DOHH2 (cell line): Measurements from ENCODE around the gene PATE4.
"Not testable (repeated sequence)": the region's sequence is repeated elsewhere in the genome, so short reads cannot be mapped to it uniquely, and the experiment has no call there.

Experiments used
- H3F3A ChIP-seq: fragments of 200-600 bp; sonication (generic), shearing (Covaris generic); 2 replicates; pipeline ENCODE4 v1.6.0; 2016; ENCODE audit warnings: antibody characterized with exemption, mild to moderate bottlenecking; ENCODE audit not compliant: control insufficient read depth, insufficient read depth
- H3K27ac ChIP-seq: fragments of 200-600 bp; sonication (generic); 2 replicates; pipeline ENCODE4 v1.5.1; 2014; ENCODE audit warnings: low read depth, mild to moderate bottlenecking, low read length, moderate library complexity
- H3K27me3 ChIP-seq: fragments of 200-600 bp; sonication (generic); 2 replicates; pipeline ENCODE4 v1.6.1; 2014; ENCODE audit warnings: mild to moderate bottlenecking, low read length, mixed read lengths; ENCODE audit not compliant: control insufficient read depth
- H3K36me3 ChIP-seq: fragments of 200-600 bp; sonication (generic); 2 replicates; pipeline ENCODE4 v1.6.1; 2014; ENCODE audit warnings: mild to moderate bottlenecking, low read length, moderate library complexity, mixed read lengths; ENCODE audit not compliant: control insufficient read depth
- H3K4me1 ChIP-seq: fragments of 200-600 bp; sonication (generic); 2 replicates; pipeline ENCODE4 v1.6.1; 2014; ENCODE audit warnings: mild to moderate bottlenecking, low read length, mixed read lengths; ENCODE audit not compliant: control insufficient read depth
- H3K4me2 ChIP-seq: fragments of 200-600 bp; sonication (generic); 2 replicates; pipeline ENCODE4 v1.6.0; 2014; ENCODE audit warnings: mild to moderate bottlenecking, low read length, moderate library complexity
- H3K4me3 ChIP-seq: fragments of 200-600 bp; sonication (generic); 2 replicates; pipeline ENCODE4 v1.5.1; 2014; ENCODE audit warnings: mild to moderate bottlenecking, low read length, mixed read lengths
- H3K79me2 ChIP-seq: fragments of 200-600 bp; sonication (generic); 2 replicates; pipeline ENCODE4 v1.6.1; 2014; ENCODE audit warnings: mild to moderate bottlenecking, low read length, mixed read lengths; ENCODE audit not compliant: control insufficient read depth
- H3K9me2 ChIP-seq: fragments of 200-600 bp; sonication (generic); replicated peaks from 2 replicates; pipeline ENCODE4 v1.6.1; 2014; ENCODE audit warnings: mild to moderate bottlenecking, low read length, mixed read lengths; ENCODE audit not compliant: control insufficient read depth
- H3K9me3 ChIP-seq: fragments of 200-600 bp; sonication (generic); 2 replicates; pipeline ENCODE4 v1.6.1; 2014; ENCODE audit warnings: antibody characterized with exemption, low read length, mixed read lengths; ENCODE audit not compliant: control insufficient read depth, insufficient read depth
- H4K20me1 ChIP-seq: fragments of 200-600 bp; sonication (generic); 2 replicates; pipeline ENCODE4 v1.6.0; 2014; ENCODE audit warnings: low read depth, mild to moderate bottlenecking, antibody characterized with exemption, low read length, moderate library complexity; ENCODE audit not compliant: control insufficient read depth, insufficient read depth
- EZH2phosphoT487 ChIP-seq: fragments of 200-600 bp; sonication (generic); IDR thresholded peaks from 2 replicates; pipeline ENCODE4 v1.6.1; 2017; ENCODE audit warnings: borderline replicate concordance, mild to moderate bottlenecking, antibody characterized with exemption, low read length, moderate library complexity, mixed read lengths
- TF ChIP-seq, protein P1 (sequence below): fragments of 200-600 bp; sonication (generic); IDR thresholded peaks from one replicate; pipeline ENCODE4 v1.5.1; 2014; ENCODE audit warnings: antibody characterized with exemption, mild to moderate bottlenecking, low read depth, low read length; ENCODE audit not compliant: poor library complexity, severe bottlenecking

Gene PATE4

GRCh38 chr11:125835748-125836147 is 2.6 kb downstream of the PATE4 start:
- Histone ChIP-seq H3K9me3 (no peaks in the 10 kb centered on the region), H3K79me2 (no peaks in the 10 kb centered on the region), H4K20me1 (no peaks in the 10 kb centered on the region), H3K27ac (no peak overlapping the region), H3K4me2 (no peak overlapping the region), H3K4me3 (no peak overlapping the region), H3K36me3 (no peaks in the 10 kb centered on the region), H3F3A (no peaks in the 10 kb centered on the region), H3K9me2 (no peaks in the 10 kb centered on the region), H3K27me3 (peaks cover 7% of the 10 kb centered on the region), H3K4me1 (no peaks in the 10 kb centered on the region)
- TF ChIP-seq, protein P1, sequence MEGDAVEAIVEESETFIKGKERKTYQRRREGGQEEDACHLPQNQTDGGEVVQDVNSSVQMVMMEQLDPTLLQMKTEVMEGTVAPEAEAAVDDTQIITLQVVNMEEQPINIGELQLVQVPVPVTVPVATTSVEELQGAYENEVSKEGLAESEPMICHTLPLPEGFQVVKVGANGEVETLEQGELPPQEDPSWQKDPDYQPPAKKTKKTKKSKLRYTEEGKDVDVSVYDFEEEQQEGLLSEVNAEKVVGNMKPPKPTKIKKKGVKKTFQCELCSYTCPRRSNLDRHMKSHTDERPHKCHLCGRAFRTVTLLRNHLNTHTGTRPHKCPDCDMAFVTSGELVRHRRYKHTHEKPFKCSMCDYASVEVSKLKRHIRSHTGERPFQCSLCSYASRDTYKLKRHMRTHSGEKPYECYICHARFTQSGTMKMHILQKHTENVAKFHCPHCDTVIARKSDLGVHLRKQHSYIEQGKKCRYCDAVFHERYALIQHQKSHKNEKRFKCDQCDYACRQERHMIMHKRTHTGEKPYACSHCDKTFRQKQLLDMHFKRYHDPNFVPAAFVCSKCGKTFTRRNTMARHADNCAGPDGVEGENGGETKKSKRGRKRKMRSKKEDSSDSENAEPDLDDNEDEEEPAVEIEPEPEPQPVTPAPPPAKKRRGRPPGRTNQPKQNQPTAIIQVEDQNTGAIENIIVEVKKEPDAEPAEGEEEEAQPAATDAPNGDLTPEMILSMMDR: no peak
- no peak for TF ChIP-seq EZH2phosphoT487

DNA sequence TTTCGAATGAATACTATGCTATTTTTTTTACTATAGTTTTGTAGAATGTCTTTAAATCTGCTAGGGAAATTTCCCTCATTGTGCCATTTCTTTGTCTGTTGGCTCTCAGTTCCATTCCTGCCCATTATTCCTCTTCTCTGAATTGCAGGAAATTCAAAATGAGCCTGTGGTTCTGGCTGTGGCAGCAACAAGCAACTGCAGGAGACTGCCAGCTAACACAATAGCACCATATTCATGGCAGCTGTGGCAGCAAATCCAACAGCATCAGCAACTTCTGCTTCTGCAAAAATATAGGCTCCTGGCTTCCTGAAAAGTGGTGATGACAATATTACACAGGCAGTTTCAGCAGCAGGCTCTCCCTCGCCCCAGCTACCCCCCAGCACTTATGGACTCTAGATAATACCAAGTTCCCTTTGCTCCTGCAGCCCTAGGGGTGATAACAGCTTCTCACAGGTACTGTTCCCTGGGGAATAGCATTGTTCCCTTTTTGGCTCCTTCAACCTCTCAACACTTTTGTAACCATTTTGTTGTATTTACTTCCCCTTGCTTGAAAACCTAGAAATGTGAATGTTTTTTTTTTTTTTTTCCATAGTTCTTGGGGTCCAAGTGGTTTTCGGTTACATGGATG is 9.3 kb downstream of the PATE4 start:
- no peaks in the 10 kb centered on the region for H4K20me1 ChIP-seq
- TF ChIP-seq EZH2phosphoT487: no peak
- TF ChIP-seq, protein P1: no peak
- no peak overlapping the region for H3K27ac ChIP-seq
- no peaks in the 10 kb centered on the region for H3F3A ChIP-seq
- no peak overlapping the region for H3K4me3 ChIP-seq
- H3K9me2 ChIP-seq: no peaks in the 10 kb centered on the region
- H3K79me2 ChIP-seq: no peaks in the 10 kb centered on the region
- no peaks in the 10 kb centered on the region; the same call in 1 of the 2 replicates for H3K27me3 ChIP-seq
- H3K36me3 ChIP-seq: no peaks in the 10 kb centered on the region
- H3K4me1 ChIP-seq: no peaks in the 10 kb centered on the region
- H3K4me2 ChIP-seq: no peak overlapping the region
- peaks cover 11% of the 10 kb centered on the region; the same call in 1 of the 2 replicates for H3K9me3 ChIP-seq

DNA sequence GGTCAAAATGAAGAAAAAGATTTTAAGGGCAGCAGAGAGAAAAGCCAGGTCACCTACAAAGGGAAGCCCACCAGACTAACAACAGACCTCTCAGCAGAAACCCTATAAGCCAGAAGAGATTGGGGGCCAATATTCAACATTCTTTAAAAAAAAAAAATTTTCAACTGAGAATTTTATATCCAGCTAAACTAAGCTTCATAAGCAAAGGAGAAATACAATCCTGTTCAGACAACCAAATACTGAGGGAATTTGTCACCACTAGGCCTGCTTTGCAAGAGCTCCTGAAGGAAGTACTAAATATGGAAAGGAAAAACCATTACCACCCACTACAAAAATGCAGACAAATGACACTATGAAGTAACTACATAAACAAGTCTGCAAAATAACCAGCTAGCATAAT is 13.1 kb downstream of the PATE4 start:
- Histone ChIP-seq H3K4me1 (no peaks in the 10 kb centered on the region), H4K20me1 (no peaks in the 10 kb centered on the region), H3K9me2 (no peaks in the 10 kb centered on the region), H3K27ac (no peak overlapping the region), H3K9me3 (peaks cover 11% of the 10 kb centered on the region; the same call in 1 of the 2 replicates), H3F3A (no peaks in the 10 kb centered on the region), H3K79me2 (no peaks in the 10 kb centered on the region), H3K36me3 (no peaks in the 10 kb centered on the region), H3K27me3 (no peaks in the 10 kb centered on the region), H3K4me3 (no peak overlapping the region), H3K4me2 (no peak overlapping the region)
- TF ChIP-seq, protein P1: no peak
- TF ChIP-seq EZH2phosphoT487: no peak

- H3K9me3 ChIP-seq, H3K36me3 ChIP-seq, H3K4me2 ChIP-seq, H3K79me2 ChIP-seq, H3K9me2 ChIP-seq, H3F3A ChIP-seq, H3K27ac ChIP-seq, H3K4me1 ChIP-seq, H4K20me1 ChIP-seq, H3K27me3 ChIP-seq, H3K4me3 ChIP-seq: not testable (repeated sequence)
Observed at GRCh38 chr11:125857670-125858069, 24.6 kb downstream of the PATE4 start.

DNA sequence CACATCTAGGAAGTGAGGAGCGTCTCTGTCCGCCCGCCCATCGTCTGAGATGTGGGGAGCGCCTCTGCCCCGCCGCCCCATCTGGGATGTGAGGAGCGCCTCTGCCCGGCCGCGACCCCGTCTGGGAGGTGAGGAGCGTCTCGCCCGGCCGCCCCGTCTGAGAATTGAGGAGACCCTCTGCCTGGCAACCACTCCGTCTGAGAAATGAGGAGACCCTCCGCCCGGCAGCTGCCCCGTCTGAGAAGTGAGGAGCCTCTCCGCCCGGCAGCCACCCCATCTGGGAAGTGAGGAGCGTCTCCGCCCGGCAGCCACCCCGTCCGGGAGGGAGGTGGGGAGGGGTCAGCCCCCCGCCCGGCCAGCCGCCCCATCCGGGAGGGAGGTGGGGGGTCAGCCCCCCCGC is 29.7 kb downstream of the PATE4 start:
- H3K36me3 ChIP-seq, H3K9me3 ChIP-seq: not testable (repeated sequence)

GRCh38 chr11:125865354-125865753 is 32.2 kb downstream of the PATE4 start:
- not testable (repeated sequence) for H3K9me2 ChIP-seq, H3K27me3 ChIP-seq, H3K9me3 ChIP-seq, H3F3A ChIP-seq, H3K79me2 ChIP-seq, H3K36me3 ChIP-seq, H3K4me1 ChIP-seq, H4K20me1 ChIP-seq, H3K4me3 ChIP-seq, H3K4me2 ChIP-seq, H3K27ac ChIP-seq

More for the DNA sequence above, 29.7 kb downstream of the PATE4 start:
- not testable (repeated sequence) for H3K79me2 ChIP-seq, H3K27ac ChIP-seq, H3K4me2 ChIP-seq, H3K9me2 ChIP-seq, H3K4me1 ChIP-seq, H3F3A ChIP-seq, H4K20me1 ChIP-seq, H3K27me3 ChIP-seq, H3K4me3 ChIP-seq
